Keratinocyte (primary cell): ENCODE data around the gene GPC4. TPM values are rescaled to one million over a fixed set of nuclear protein-coding genes. Genes with fewer than 3 reads are reported as not detected.
"Not testable (repeated sequence)": the region's sequence is repeated elsewhere in the genome, so short reads cannot be mapped to it uniquely, and the experiment has no call there.

Experiments used
- DNase-seq: peaks from one replicate; pipeline ENCODE4 v3.0.0-alpha.2; 2011; ENCODE audit warnings: low read depth, missing footprints, low spot score
- FAIRE-seq: peaks from 2 replicates; lab custom pipeline; 2011; peaks lifted over from hg19 to GRCh38; lab: Jason Lieb, UNC
- H2AFZ ChIP-seq: 2 replicates; pipeline ENCODE4 v1.6.0; 2012; ENCODE audit warnings: low read length, control low read depth, inconsistent platforms; ENCODE audit not compliant: control insufficient read depth
- H3K27ac ChIP-seq: 2 replicates; pipeline ENCODE4 v1.5.1; 2011; ENCODE audit warnings: low read length; ENCODE audit not compliant: control insufficient read depth, insufficient read depth
- H3K27me3 ChIP-seq: 3 replicates; pipeline ENCODE4 v1.6.0; 2011; ENCODE audit warnings: low read length; ENCODE audit not compliant: control insufficient read depth, insufficient read depth; ENCODE audit errors: extremely low read depth
- H3K36me3 ChIP-seq, 2 experiments: 2 replicates in 1 of 2; 3 replicates in 1 of 2; pipeline ENCODE4 v1.5.1; 2011; ENCODE audit warnings: low read length in 2 of 2, mild to moderate bottlenecking in 1 of 2; ENCODE audit not compliant: control insufficient read depth in 2 of 2, insufficient read depth in 2 of 2; ENCODE audit errors: extremely low read depth in 1 of 2
- H3K4me1 ChIP-seq: 3 replicates; pipeline ENCODE4 v1.5.1; 2011; ENCODE audit warnings: low read length; ENCODE audit not compliant: control insufficient read depth, insufficient read depth; ENCODE audit errors: extremely low read depth
- H3K4me2 ChIP-seq: 3 replicates; pipeline ENCODE4 v1.6.0; 2011; ENCODE audit warnings: low read depth, low read length; ENCODE audit not compliant: control insufficient read depth, insufficient read depth; ENCODE audit errors: extremely low read depth
- H3K4me3 ChIP-seq, 3 experiments: fragments of 200-600 bp in 1 of 3; sonication (generic) in 1 of 3; 2 replicates in 2 of 3; 3 replicates in 1 of 3; pipeline ENCODE4 v1.5.1; 2011 to 2016; ENCODE audit warnings: low read length in 3 of 3, mild to moderate bottlenecking in 3 of 3, control low read depth in 2 of 3, inconsistent platforms in 1 of 3, low read depth in 1 of 3, mixed read lengths in 1 of 3, mixed run types in 1 of 3, moderate library complexity in 1 of 3; ENCODE audit not compliant: control insufficient read depth in 2 of 3, insufficient read depth in 2 of 3; ENCODE audit errors: extremely low read depth in 1 of 3
- H3K79me2 ChIP-seq: 2 replicates; pipeline ENCODE4 v1.6.0; 2012; ENCODE audit warnings: low read length; ENCODE audit not compliant: control insufficient read depth, insufficient read depth
- H3K9ac ChIP-seq: 3 replicates; pipeline ENCODE4 v1.6.0; 2011; ENCODE audit warnings: low read length; ENCODE audit not compliant: control insufficient read depth, insufficient read depth; ENCODE audit errors: extremely low read depth
- H3K9me1 ChIP-seq: 3 replicates; pipeline ENCODE4 v1.6.0; 2011; ENCODE audit warnings: low read length; ENCODE audit not compliant: control insufficient read depth, insufficient read depth; ENCODE audit errors: extremely low read depth
- H3K9me3 ChIP-seq: 2 replicates; pipeline ENCODE4 v1.5.1; 2012; ENCODE audit warnings: low read depth, low read length; ENCODE audit not compliant: control insufficient read depth
- H4K20me1 ChIP-seq: 3 replicates; pipeline ENCODE4 v1.6.0; 2011; ENCODE audit warnings: low read length; ENCODE audit not compliant: control insufficient read depth, insufficient read depth; ENCODE audit errors: extremely low read depth
- CTCF ChIP-seq, 3 experiments: IDR thresholded peaks in 1 of 3; conservative IDR thresholded peaks in 1 of 3; optimal IDR thresholded peaks in 1 of 3; 2 replicates in 2 of 3; 3 replicates in 1 of 3; pipeline versions ENCODE3 to v1.5.1; 2011; ENCODE audit warnings: low read length in 3 of 3, mild to moderate bottlenecking in 3 of 3, moderate library complexity in 2 of 3, control low read depth in 1 of 3, inconsistent platforms in 1 of 3; ENCODE audit not compliant: insufficient read depth in 2 of 3; ENCODE audit errors: extremely low read depth in 1 of 3
- EZH2 ChIP-seq: IDR thresholded peaks from one replicate; pipeline ENCODE4 v1.6.1; 2012; ENCODE audit warnings: inconsistent platforms, mild to moderate bottlenecking, low read length, moderate library complexity
- dilution Hi-C: fragments of 300-500 bp; cut with MboI; formaldehyde crosslinking; loops from one replicate; pipeline ENCODE4 v1.7.0; 2020; ENCODE audit warnings: low sequenced_read_pairs; ENCODE audit not compliant: extremely low pct_ligation_motif_present
- polyA plus RNA-seq, 5 experiments: library from polyadenylated mRNA; depleted of rRNA in 3 of 5; stranded (reverse) in 3 of 5; stranded (forward) in 1 of 5; unstranded in 1 of 5; fragments of >200 nt; gene quantifications; 1 replicate in 1 of 5; 2 replicates in 3 of 5; 3 replicates in 1 of 5; pipeline versions ENCODE4 v1.2.1 to v1.2.3, GENCODE V29; 2011 to 2012; ENCODE audit warnings: missing spikeins in 2 of 5, low read depth in 1 of 5, low replicate concordance in 1 of 5

The GPC4 gene
- polyA plus RNA-seq, 1 donor (not counting 4 experiments of a cell fraction or from before 2014, with no cell fraction given): 0.76 TPM

GRCh38 chrX:133323431-133323830, 91.9 kb downstream of the GPC4 start:
- H3K27ac ChIP-seq: no peak overlapping the region
- no peaks in the 10 kb centered on the region for H3K79me2 ChIP-seq
- no peak overlapping the region for H3K4me2 ChIP-seq
- no peaks in the 10 kb centered on the region for H3K4me1 ChIP-seq
- no peak overlapping the region for H2AFZ ChIP-seq
- TF ChIP-seq EZH2: no peak
- TF ChIP-seq CTCF (optimal IDR thresholded peaks at IDR 0.05 in 1 of 3, IDR thresholded peaks at IDR 0.05 in 1 of 3, conservative IDR thresholded peaks at IDR 0.05 in 1 of 3; ENCODE audit: extremely low read depth in 1 of 3, insufficient read depth in 2 of 3, low read length in 3 of 3): no peak
- no peak for FAIRE-seq
- no peaks in the 10 kb centered on the region for H3K9me1 ChIP-seq
- no peaks in the 10 kb centered on the region for H3K36me3 ChIP-seq
- no peak overlapping the region for H3K4me3 ChIP-seq
- DNase-seq: no peak
- dilution Hi-C loops: no loop called here
- no peaks in the 10 kb centered on the region for H4K20me1 ChIP-seq
- no peaks in the 10 kb centered on the region for H3K9me3 ChIP-seq
- no peaks in the 10 kb centered on the region for H3K27me3 ChIP-seq
- H3K9ac ChIP-seq: no peak overlapping the region

GRCh38 chrX:133322269-133322668, 93.0 kb downstream of the GPC4 start:
- H3K27me3 ChIP-seq, H3K4me2 ChIP-seq, dilution Hi-C loops, H3K27ac ChIP-seq, H3K9ac ChIP-seq, H3K4me3 ChIP-seq, FAIRE-seq, H3K9me1 ChIP-seq, H3K36me3 ChIP-seq, H4K20me1 ChIP-seq, DNase-seq, H3K9me3 ChIP-seq, H2AFZ ChIP-seq, H3K4me1 ChIP-seq, H3K79me2 ChIP-seq: not testable (repeated sequence)

GRCh38 chrX:133321451-133321850, 93.8 kb downstream of the GPC4 start:
- dilution Hi-C loops: no loop called here
- FAIRE-seq: no peak
- no peaks in the 10 kb centered on the region for H3K36me3 ChIP-seq
- no peaks in the 10 kb centered on the region for H4K20me1 ChIP-seq
- H3K79me2 ChIP-seq: no peaks in the 10 kb centered on the region
- no peak overlapping the region for H3K27ac ChIP-seq
- H2AFZ ChIP-seq: no peak overlapping the region
- no peaks in the 10 kb centered on the region for H3K9me1 ChIP-seq
- H3K27me3 ChIP-seq: no peaks in the 10 kb centered on the region
- no peaks in the 10 kb centered on the region for H3K9me3 ChIP-seq
- no peak overlapping the region for H3K4me3 ChIP-seq
- TF ChIP-seq CTCF (optimal IDR thresholded peaks at IDR 0.05 in 1 of 3, IDR thresholded peaks at IDR 0.05 in 1 of 3, conservative IDR thresholded peaks at IDR 0.05 in 1 of 3; ENCODE audit: extremely low read depth in 1 of 3, insufficient read depth in 2 of 3, low read length in 3 of 3) (no peak), EZH2 (no peak)
- no peak for DNase-seq
- H3K4me1 ChIP-seq: no peaks in the 10 kb centered on the region
- H3K4me2 ChIP-seq: no peak overlapping the region
- H3K9ac ChIP-seq: no peak overlapping the region
